OCI-M2 (cell line): ENCODE measurements around the gene OASL.

Experiments
- DNase-seq: peaks from one replicate; lab custom pipeline; 2025; ENCODE audit not compliant: unreplicated experiment; lab: John Stamatoyannopoulos, UW

OASL gene

DNA sequence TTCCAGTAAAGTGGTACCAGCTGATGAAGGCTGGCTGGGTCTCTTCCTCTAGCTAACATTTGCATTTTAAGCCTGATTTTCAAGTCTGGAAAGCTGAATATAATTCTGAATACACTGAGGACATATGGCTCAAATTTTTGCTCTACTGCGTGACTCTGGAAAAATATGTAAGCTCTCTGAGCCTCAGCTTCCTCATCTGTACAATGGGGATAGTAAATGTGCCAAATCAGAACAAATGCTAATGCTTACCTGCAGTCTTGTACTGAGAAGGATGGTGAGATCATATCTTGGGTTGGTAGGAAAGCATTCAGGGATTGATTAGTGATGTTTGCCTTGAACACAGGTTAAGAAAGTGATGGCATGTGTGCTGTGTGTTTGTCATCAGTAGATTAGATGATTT is 46.1 kb downstream of the OASL start:
- DNase-seq = no peak

DNA sequence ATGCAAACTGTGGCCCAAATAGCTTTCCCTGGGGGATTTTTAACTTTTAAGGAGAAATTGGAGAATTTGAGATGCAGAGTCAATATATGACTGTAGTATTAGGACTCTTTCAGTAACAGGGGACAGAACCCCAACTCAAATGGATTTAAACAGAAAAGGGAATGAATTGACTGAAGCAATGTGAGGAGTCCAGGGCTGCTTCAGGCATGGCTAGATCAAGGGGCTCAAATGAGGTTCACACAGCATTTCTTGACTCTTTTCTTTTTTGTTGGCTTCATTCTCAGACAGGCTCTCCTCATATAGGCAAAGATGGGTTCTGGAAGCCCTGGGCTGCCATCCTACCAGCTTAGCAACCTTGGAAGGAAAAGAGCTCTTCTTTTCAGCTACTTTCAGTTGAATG is 47.1 kb downstream of the OASL start:
- no peak for DNase-seq

- DNase-seq = no peak
These were observed 48.5 kb downstream of the OASL start for GRCh38 chr12:120990487-120991055.

DNA sequence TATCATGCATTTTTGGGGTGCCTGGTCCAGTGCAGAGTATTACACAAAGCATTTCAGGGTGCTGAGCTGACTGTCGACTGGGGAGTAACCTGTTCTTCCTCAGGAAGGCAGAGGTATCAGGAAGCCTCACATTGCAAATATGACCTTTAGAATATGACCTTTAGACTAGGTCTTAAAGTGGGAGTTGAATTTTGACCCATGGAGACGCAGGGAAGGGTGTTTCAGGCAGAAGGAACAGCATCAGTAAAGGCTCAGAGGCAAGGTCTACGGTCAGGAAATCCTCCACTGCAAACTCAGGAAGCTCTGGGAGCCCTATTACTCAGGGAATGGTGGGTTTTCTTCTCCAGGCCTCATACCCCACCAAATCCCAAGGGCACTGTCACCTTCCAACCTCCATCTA is 49.4 kb downstream of the OASL start:
- no peak for DNase-seq

DNA sequence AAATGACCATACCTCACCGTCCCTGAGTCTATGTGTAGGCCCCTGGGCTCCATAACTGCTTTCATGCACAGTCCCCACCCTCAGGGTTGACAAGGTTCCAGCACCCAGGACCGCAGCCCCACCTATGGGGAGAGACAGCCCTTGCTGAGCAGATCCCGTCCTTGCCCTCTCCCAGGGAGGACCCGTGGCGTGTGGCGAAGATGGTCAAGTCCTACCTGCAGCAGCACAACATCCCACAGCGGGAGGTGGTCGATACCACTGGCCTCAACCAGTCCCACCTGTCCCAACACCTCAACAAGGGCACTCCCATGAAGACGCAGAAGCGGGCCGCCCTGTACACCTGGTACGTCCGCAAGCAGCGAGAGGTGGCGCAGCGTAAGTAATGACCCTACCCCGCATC is 50.4 kb downstream of the OASL start:
- DNase-seq = no peak

DNA sequence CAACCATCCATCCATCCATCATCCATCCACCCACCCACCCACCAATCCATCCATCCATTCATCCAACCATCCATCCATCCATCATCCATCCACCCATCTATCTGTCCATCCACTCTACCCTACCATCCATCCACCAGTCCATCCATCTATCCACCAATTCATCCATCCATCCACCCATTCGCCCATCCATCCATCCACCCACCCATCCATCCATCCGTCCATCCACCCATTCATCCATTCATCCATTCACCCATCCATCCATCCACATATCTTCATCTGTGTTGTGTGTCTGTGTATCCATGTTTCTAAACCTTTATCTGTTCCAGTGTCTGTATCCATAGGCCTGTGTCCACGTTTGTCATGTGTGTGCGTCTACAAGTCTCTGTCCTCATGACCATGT is 50.8 kb downstream of the OASL start:
- no peak for DNase-seq

GRCh38 chr12:120984351-120984898 is 54.6 kb downstream of the OASL start:
- DNase-seq = no peak

GRCh38 chr12:120983759-120984158 is 55.3 kb downstream of the OASL start:
- no peak for DNase-seq

GRCh38 chr12:120982659-120983058 is 56.4 kb downstream of the OASL start:
- DNase-seq = no peak

DNA sequence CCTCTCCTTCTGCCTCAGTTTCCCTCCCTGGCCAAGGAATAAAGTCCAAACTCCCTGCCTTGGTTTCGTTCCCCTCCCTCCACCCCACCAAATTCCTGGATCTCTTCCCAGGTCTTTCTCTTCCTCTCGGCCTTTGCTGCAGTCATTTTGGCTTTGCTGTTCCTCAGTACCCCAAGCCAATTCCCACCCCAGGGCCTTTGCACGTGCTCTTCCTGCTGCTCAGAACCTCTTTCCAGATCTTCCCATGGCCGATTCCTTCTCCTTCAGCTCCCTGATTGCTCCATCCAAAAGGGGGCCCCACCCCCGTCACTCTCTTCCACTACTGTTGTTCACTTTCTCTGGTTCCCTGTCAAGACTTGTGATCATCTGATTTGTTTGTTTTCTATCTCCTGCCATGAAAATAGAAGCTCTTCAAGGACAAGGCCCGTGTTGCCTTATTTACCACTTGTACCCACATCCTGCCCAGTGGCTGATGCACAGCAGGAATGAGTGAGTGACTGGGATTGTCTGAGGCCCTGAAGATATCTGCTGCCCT is 57.6 kb downstream of the OASL start:
- no peak for DNase-seq

DNA sequence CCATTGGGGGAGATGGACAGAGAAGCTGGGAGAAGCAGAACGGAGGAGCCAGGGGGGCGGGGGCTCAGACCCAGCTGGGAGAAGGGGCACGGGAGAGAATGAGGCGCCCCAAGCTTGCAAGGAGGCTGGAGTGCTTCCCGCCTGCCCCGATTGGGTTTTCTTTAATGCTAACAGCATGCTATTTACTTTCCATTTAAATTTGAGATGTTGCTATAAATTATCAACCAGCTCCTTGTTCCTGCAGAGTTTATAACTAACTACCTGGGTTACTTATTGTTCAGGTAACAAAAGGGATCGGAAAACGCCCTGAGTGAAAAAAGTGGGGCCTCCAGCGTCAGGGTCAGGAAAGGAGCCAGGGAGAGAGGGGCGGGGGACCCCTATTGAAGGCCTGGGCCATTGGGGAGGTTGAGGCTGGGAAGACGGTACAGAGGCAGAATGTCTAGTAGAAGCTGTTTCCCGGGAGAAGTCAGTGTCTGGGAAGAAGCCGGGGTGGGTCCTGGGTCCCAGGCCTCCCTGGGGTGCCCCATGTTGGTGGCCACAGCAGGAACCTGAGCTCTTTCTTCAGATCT is 58.2 kb downstream of the OASL start:
- no peak for DNase-seq

DNA sequence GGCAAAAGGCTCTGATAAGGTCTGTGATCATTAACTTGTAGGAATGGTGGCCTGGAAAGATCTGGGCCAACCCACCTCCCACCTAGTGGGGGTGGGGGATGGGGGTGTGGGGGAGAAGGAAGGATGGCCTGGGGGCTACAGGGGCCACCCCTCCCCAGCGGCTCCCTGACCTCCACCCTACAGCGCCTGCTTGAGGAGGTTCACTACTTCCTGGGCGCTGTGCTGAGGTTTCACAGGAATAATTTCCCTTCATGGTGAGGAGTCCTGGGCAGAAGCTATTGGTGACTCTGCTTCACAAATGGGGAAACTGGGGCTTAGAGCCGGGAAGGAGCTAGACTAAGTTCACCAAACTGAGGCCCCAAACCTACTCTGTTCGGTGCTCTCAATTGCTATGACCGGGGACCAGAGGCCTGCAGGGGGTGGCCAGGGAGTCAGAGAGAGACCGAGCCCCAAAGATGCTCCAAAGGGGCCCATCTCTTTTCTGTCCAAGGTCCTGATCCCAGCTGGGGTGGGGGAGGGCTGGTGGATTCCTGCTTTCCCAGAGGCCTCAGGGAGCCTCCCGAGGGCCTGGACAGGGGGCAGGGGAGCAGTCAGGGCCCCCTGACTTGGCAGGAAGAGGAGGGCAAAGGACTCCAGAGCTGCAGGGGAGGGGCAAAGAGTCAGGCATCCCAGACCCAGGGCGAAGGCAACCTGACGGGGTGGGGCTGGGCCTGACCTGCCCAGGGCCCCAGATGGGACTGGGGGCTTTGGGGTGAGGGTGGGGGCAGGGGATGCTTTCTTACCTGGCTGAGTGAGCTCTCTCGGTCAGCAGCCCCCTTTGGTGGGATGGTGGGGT is 59.0 kb downstream of the OASL start:
- no peak for DNase-seq

DNA sequence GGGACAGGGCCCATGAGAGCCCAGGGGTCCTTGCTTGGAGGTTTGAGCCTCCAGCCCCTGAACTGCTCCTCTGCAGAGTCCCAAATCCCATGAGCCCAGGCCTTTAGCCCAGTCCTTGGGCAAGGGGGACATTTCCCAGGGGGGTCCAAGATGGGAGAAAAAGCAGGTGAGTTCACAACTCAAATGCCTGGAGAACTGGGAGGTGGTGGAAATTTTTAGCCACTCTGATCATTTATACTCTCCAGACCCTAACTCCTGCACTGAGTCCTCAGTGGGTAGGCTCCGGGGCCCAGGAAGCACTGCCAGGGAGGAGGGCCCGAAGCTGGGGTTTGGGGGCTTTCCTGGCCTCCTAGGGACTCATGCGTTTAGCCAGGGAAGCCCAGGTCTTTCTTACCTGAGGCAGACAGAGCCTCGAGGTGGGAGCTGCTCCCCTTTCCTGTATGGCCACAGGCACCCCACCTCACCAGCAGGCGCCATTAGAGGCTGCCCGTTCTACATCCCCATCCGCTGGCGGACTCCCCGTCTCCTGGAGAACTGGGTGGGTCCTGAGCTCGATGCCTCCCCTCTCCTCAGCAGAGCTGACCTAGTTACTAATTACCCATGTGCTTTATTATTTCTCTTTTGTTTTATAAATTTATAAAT is 59.7 kb downstream of the OASL start:
- no peak for DNase-seq

- DNase-seq = no peak
These were observed 60.5 kb downstream of the OASL start, which contains the start of gene HNF1A for GRCh38 chr12:120978296-120979219. Gene HNF1A, plus strand, starts transcription at chr12:120978543. Its CDS starts 226 bp downstream, at chr12:120978769.

GRCh38 chr12:120977531-120978295 is 61.3 kb downstream of the OASL start:
- no peak for DNase-seq

DNA sequence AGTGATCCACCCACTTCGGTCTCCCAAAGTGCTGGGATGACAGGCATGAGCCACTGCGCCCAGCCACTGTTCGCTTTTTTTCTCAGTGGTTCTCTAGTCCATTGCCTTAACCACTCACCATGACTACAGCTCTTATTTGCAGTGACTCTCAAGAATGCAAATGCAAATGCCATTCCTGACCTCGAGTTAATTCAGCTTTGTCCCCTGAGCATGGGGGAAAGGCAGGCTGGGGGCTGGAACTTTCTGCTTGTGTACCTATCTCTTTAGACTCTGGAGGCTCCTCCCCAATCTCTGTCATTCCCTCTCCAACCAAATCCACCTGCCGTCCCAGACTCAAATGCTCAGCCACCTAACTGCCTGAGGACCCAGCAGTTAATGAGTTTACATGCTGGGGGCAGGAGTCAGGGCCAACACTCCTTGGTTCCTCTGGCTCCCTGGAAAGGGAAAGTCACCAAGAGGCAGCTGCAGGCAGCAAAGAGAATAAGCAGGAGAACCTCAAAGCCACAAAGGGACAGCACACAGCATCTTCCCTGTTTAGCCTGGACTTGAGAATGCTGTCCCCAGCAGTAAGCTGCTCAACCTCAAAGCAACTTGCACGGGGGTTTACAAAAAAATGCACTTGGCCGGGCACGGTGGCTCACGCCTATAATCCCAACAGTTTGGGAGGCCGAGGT is 66.0 kb downstream of the OASL start:
- DNase-seq = no peak

GRCh38 chr12:120971299-120972180 is 67.5 kb downstream of the OASL start:
- peak; percentile 47 for DNase-seq

DNA sequence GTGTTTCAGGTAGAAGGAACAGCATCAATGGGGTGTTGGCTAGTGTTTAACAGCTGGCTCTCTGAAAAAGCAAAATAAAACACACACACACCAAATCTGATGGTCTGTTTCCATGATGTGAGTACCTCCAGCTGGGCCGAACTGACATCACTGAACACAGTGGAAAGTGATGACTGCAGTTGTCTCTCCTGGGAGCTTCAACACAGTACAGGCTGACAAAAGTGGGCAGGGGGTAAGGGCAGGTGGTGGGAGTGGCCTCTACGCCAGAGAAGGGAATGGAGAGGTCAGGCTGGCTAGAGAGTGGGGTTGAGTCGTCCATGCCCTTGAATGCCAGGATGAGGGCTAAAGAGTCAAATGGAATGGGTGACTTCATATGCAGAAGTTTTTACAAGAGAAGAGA is 68.7 kb downstream of the OASL start:
- DNase-seq = no peak
